ENCODE results near the gene NLGN1. TPM values are rescaled to one million over a fixed set of nuclear protein-coding genes. Genes with fewer than 3 reads are reported as not detected.

The NLGN1 gene
- total RNA-seq, 5 donors from 2014 or later (not counting 1 experiment from before 2014, with no cell fraction given): 0.18 TPM; not detected in 4

DNA sequence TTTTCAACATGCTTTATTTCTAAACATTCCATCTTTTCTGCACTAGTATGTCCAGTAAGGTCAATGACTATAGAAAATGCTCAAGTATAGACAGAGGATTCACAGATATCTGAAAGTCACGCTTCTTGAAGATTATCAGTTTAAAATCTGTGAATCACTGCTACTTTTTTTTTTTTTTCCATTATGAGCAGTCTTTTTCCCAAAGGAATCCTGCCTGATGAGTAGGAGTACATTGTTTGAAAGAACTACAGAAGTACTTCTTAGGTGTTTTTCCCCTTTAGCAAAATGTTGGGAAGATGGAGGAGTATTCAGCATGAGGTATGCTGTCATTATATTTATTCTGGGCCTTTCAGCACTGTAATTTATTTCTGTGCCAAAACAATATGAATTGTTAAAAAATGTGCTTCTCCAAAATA lies 266.2 kb downstream of the NLGN1 start:
- ATAC-seq (replicated peaks in 1 of 4) (no peak), DNase-seq (no peak)
- Histone ChIP-seq H3K36me3 (ENCODE audit: control insufficient read depth in 2 of 2, extremely low read depth in 1 of 2, insufficient read depth in 1 of 2, low read length in 1 of 2) (no peaks in the 10 kb centered on the region), H3K27me3 (replicated peaks in 1 of 2; ENCODE audit: control insufficient read depth in 2 of 2, extremely low read depth in 1 of 2, insufficient read depth in 2 of 2, low read length in 1 of 2) (no peaks in the 10 kb centered on the region), H3K9me3 (no peaks in the 10 kb centered on the region), H3K27ac (ENCODE audit: low read length) (no peak overlapping the region), H3K4me1 (ENCODE audit: control insufficient read depth in 1 of 2, extremely low read depth in 1 of 2, insufficient read depth in 2 of 2, low read length in 2 of 2) (no peaks in the 10 kb centered on the region), H3K4me3 (ENCODE audit: control insufficient read depth in 1 of 2, extremely low read depth in 1 of 2, low read length in 1 of 2) (no peak overlapping the region)
- CTCF ChIA-PET: no interaction called here
- POLR2A ChIA-PET: no interaction called here
- no CpG with 5 or more reads among the region's 1 CpG for WGBS (ENCODE audit: insufficient coverage)
- Mint-ChIP-seq H3K4me1 (no peaks in the 10 kb centered on the region), H3K27me3 (no peaks in the 10 kb centered on the region), H3K9me3 (peaks cover 0 to 5% (median 3%) of the 10 kb centered on the region in 3 donors), H3K27ac (no peak overlapping the region), H3K4me3 (no peak overlapping the region), H3K36me3 (no peaks in the 10 kb centered on the region)

DNA sequence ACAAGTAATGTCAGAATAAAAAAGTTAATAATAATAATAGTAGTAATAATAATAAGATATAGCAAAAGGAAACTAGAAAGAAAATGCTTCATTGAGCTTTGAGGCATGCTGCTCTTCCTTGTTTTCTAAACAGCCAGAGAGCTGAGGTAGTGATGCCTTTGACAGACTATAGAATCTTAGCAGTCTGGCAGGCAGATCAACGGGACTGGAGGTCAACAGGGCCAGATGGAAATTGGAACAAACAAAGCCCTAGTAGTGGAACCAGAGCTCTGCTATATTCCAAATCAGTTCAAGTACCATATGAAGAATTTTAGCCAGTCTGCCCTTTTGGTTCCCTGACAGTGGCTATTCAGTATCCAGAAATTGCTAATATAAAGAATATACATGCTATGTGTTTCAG lies 278.6 kb downstream of the NLGN1 start:
- H3K4me1 ChIP-seq (ENCODE audit: control insufficient read depth in 1 of 2, extremely low read depth in 1 of 2, insufficient read depth in 2 of 2, low read length in 2 of 2): no peaks in the 10 kb centered on the region
- H3K36me3 Mint-ChIP-seq: no peaks in the 10 kb centered on the region
- ChIA-PET CTCF (no interaction called here), POLR2A (no interaction called here)
- ATAC-seq (replicated peaks in 1 of 4): no peak
- DNase-seq: no peak
- no peak overlapping the region for H3K4me3 ChIP-seq (ENCODE audit: control insufficient read depth in 1 of 2, extremely low read depth in 1 of 2, low read length in 1 of 2)
- H3K4me3 Mint-ChIP-seq: no peak overlapping the region
- H3K36me3 ChIP-seq (ENCODE audit: control insufficient read depth in 2 of 2, extremely low read depth in 1 of 2, insufficient read depth in 1 of 2, low read length in 1 of 2): no peaks in the 10 kb centered on the region
- no peaks in the 10 kb centered on the region for H3K27me3 ChIP-seq (replicated peaks in 1 of 2; ENCODE audit: control insufficient read depth in 2 of 2, extremely low read depth in 1 of 2, insufficient read depth in 2 of 2, low read length in 1 of 2)
- no peak overlapping the region for H3K27ac Mint-ChIP-seq
- peaks cover 0 to 5% (median 0%) of the 10 kb centered on the region in 3 donors for H3K9me3 Mint-ChIP-seq
- no CpG with 5 or more reads among the region's 1 CpG for WGBS (ENCODE audit: insufficient coverage)
- no peak overlapping the region for H3K27ac ChIP-seq (ENCODE audit: low read length)
- no peaks in the 10 kb centered on the region for H3K4me1 Mint-ChIP-seq
- no peaks in the 10 kb centered on the region for H3K27me3 Mint-ChIP-seq
- no peaks in the 10 kb centered on the region for H3K9me3 ChIP-seq

DNA sequence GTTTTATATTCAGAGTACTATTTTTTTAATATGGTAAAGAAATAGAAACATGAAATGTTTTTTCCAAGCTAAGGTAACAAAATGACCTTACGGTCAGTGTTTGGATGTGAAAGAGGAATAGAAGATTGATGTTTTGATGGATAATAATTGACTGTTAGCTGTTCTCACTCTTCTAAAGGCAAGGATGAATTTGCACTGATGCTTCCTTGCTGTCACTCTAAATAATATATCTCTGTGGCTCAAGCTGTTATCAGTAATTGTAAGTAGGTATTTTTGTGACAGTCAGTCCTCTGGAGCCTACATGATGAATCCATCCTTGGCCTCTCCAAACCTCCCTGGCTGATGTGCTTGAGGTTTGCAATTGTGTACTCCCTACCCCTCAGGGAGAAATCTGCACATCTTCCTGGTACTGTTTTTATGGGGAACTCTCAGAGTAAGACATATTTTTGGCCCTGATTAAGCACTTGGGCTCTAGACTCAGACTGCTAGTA lies 283.7 kb downstream of the NLGN1 start:
- H3K36me3 Mint-ChIP-seq: no peaks in the 10 kb centered on the region
- no peak overlapping the region for H3K4me3 Mint-ChIP-seq
- Histone ChIP-seq H3K36me3 (ENCODE audit: control insufficient read depth in 2 of 2, extremely low read depth in 1 of 2, insufficient read depth in 1 of 2, low read length in 1 of 2) (no peaks in the 10 kb centered on the region), H3K4me3 (ENCODE audit: control insufficient read depth in 1 of 2, extremely low read depth in 1 of 2, low read length in 1 of 2) (no peak overlapping the region), H3K27ac (ENCODE audit: low read length) (no peak overlapping the region), H3K9me3 (no peaks in the 10 kb centered on the region), H3K4me1 (ENCODE audit: control insufficient read depth in 1 of 2, extremely low read depth in 1 of 2, insufficient read depth in 2 of 2, low read length in 2 of 2) (no peaks in the 10 kb centered on the region), H3K27me3 (replicated peaks in 1 of 2; ENCODE audit: control insufficient read depth in 2 of 2, extremely low read depth in 1 of 2, insufficient read depth in 2 of 2, low read length in 1 of 2) (no peaks in the 10 kb centered on the region)
- POLR2A ChIA-PET: no interaction called here
- DNase-seq: no peak
- H3K27ac Mint-ChIP-seq: no peak overlapping the region
- no peak for ATAC-seq (replicated peaks in 1 of 4)
- no peaks in the 10 kb centered on the region for H3K27me3 Mint-ChIP-seq
- H3K9me3 Mint-ChIP-seq: no peaks in the 10 kb centered on the region
- WGBS (ENCODE audit: insufficient coverage): 100% methylated on average over 1 of the region's 1 CpG
- no peaks in the 10 kb centered on the region for H3K4me1 Mint-ChIP-seq
- CTCF ChIA-PET: no interaction called here

- H3K4me3 Mint-ChIP-seq: no peak overlapping the region
- no peak overlapping the region for H3K4me3 ChIP-seq (ENCODE audit: control insufficient read depth in 1 of 2, extremely low read depth in 1 of 2, low read length in 1 of 2)
- no peak overlapping the region for H3K27ac Mint-ChIP-seq
- no peaks in the 10 kb centered on the region for H3K27me3 ChIP-seq (replicated peaks in 1 of 2; ENCODE audit: control insufficient read depth in 2 of 2, extremely low read depth in 1 of 2, insufficient read depth in 2 of 2, low read length in 1 of 2)
- no peaks in the 10 kb centered on the region for H3K4me1 Mint-ChIP-seq
- H3K36me3 ChIP-seq (ENCODE audit: control insufficient read depth in 2 of 2, extremely low read depth in 1 of 2, insufficient read depth in 1 of 2, low read length in 1 of 2): no peaks in the 10 kb centered on the region
- ChIA-PET POLR2A (no interaction called here), CTCF (no interaction called here)
- H3K9me3 Mint-ChIP-seq: peaks cover 3% of the 10 kb centered on the region in 3 donors
- H3K27me3 Mint-ChIP-seq: no peaks in the 10 kb centered on the region
- H3K4me1 ChIP-seq (ENCODE audit: control insufficient read depth in 1 of 2, extremely low read depth in 1 of 2, insufficient read depth in 2 of 2, low read length in 2 of 2): no peaks in the 10 kb centered on the region
- H3K9me3 ChIP-seq: no peaks in the 10 kb centered on the region
- H3K27ac ChIP-seq (ENCODE audit: low read length): no peak overlapping the region
- H3K36me3 Mint-ChIP-seq: no peaks in the 10 kb centered on the region
- no peak for ATAC-seq (replicated peaks in 1 of 4)
- WGBS (ENCODE audit: insufficient coverage): 89% methylated on average over 1 of the region's 2 CpGs
- no peak for DNase-seq
These were observed 287.9 kb downstream of the NLGN1 start for GRCh38 chr3:173685456-173685855.

DNA sequence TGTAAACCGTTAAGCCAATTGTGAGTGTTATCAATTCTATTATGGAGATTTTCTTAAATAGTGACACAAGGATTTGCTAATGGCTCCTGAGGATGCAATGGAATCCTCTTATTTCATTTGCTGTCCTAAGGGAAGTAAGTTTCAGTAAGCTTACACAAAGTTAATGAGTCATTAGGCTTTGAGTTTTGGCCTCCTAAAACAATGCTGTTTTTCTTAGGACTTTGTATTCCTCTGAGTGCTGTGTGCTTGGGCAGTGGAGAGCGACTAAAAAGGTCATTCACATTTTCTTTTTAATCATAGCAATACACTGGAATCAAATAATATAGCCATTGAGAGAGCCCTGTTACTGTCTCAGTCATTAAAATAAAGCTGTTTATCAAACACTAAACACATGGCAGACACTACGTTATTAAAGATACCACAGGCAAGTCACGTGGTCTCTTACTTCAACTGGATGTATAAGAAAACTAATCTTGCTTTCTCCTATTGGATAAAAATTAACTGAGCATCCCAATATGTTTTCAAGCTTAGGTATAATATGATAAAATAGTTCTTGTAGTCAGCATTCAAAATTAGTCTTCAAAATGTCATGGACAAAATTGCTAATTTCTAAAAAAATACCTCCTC lies 290.8 kb downstream of the NLGN1 start:
- Mint-ChIP-seq H3K4me1 (no peaks in the 10 kb centered on the region), H3K4me3 (no peak overlapping the region), H3K9me3 (peaks cover 3 to 6% (median 5%) of the 10 kb centered on the region in 3 donors), H3K27ac (no peak overlapping the region), H3K36me3 (no peaks in the 10 kb centered on the region), H3K27me3 (no peaks in the 10 kb centered on the region)
- ChIA-PET POLR2A (no interaction called here), CTCF (no interaction called here)
- 100% methylated on average over 1 of the region's 4 CpGs for WGBS (ENCODE audit: insufficient coverage)
- Histone ChIP-seq H3K9me3 (no peaks in the 10 kb centered on the region), H3K36me3 (ENCODE audit: control insufficient read depth in 2 of 2, extremely low read depth in 1 of 2, insufficient read depth in 1 of 2, low read length in 1 of 2) (no peaks in the 10 kb centered on the region), H3K27me3 (replicated peaks in 1 of 2; ENCODE audit: control insufficient read depth in 2 of 2, extremely low read depth in 1 of 2, insufficient read depth in 2 of 2, low read length in 1 of 2) (no peaks in the 10 kb centered on the region), H3K27ac (ENCODE audit: low read length) (no peak overlapping the region), H3K4me1 (ENCODE audit: control insufficient read depth in 1 of 2, extremely low read depth in 1 of 2, insufficient read depth in 2 of 2, low read length in 2 of 2) (no peaks in the 10 kb centered on the region), H3K4me3 (ENCODE audit: control insufficient read depth in 1 of 2, extremely low read depth in 1 of 2, low read length in 1 of 2) (no peak overlapping the region)
- ATAC-seq (replicated peaks in 1 of 4) (no peak), DNase-seq (no peak)

GRCh38 chr3:173690542-173691180 lies 293.1 kb downstream of the NLGN1 start:
- CTCF ChIA-PET: no interaction called here

More at GRCh38 chr3:173690542-173691180, 293.1 kb downstream of the NLGN1 start:
- no peaks in the 10 kb centered on the region for H3K36me3 ChIP-seq (ENCODE audit: control insufficient read depth in 2 of 2, extremely low read depth in 1 of 2, insufficient read depth in 1 of 2, low read length in 1 of 2)
- POLR2A ChIA-PET: no interaction called here
- no peak overlapping the region for H3K4me3 Mint-ChIP-seq
- no peak overlapping the region for H3K27ac Mint-ChIP-seq
- H3K4me3 ChIP-seq (ENCODE audit: control insufficient read depth in 1 of 2, extremely low read depth in 1 of 2, low read length in 1 of 2): no peak overlapping the region
- H3K9me3 Mint-ChIP-seq: peaks cover 3 to 6% (median 5%) of the 10 kb centered on the region in 3 donors
- no peaks in the 10 kb centered on the region for H3K27me3 ChIP-seq (replicated peaks in 1 of 2; ENCODE audit: control insufficient read depth in 2 of 2, extremely low read depth in 1 of 2, insufficient read depth in 2 of 2, low read length in 1 of 2)
- no peaks in the 10 kb centered on the region for H3K4me1 ChIP-seq (ENCODE audit: control insufficient read depth in 1 of 2, extremely low read depth in 1 of 2, insufficient read depth in 2 of 2, low read length in 2 of 2)
- no peak overlapping the region for H3K27ac ChIP-seq (ENCODE audit: low read length)
- no peaks in the 10 kb centered on the region for H3K9me3 ChIP-seq
- DNase-seq (no peak), ATAC-seq (replicated peaks in 1 of 4) (no peak)
- WGBS (ENCODE audit: insufficient coverage): 65% methylated on average over 6 of the region's 7 CpGs
- no peaks in the 10 kb centered on the region for H3K4me1 Mint-ChIP-seq
- no peaks in the 10 kb centered on the region for H3K27me3 Mint-ChIP-seq
- no peaks in the 10 kb centered on the region for H3K36me3 Mint-ChIP-seq

Data from T-cell (primary cell).